HG02759 (cell line): ENCODE results near the gene NPHP4.

Experiments used
- ATAC-seq: cut with Tn5 transposase; IDR thresholded peaks from one replicate; pipeline ENCODE4 v1.9.1; 2021; ENCODE audit warnings: mild to moderate bottlenecking, moderate library complexity; ENCODE audit not compliant: unreplicated experiment

The NPHP4 gene

DNA sequence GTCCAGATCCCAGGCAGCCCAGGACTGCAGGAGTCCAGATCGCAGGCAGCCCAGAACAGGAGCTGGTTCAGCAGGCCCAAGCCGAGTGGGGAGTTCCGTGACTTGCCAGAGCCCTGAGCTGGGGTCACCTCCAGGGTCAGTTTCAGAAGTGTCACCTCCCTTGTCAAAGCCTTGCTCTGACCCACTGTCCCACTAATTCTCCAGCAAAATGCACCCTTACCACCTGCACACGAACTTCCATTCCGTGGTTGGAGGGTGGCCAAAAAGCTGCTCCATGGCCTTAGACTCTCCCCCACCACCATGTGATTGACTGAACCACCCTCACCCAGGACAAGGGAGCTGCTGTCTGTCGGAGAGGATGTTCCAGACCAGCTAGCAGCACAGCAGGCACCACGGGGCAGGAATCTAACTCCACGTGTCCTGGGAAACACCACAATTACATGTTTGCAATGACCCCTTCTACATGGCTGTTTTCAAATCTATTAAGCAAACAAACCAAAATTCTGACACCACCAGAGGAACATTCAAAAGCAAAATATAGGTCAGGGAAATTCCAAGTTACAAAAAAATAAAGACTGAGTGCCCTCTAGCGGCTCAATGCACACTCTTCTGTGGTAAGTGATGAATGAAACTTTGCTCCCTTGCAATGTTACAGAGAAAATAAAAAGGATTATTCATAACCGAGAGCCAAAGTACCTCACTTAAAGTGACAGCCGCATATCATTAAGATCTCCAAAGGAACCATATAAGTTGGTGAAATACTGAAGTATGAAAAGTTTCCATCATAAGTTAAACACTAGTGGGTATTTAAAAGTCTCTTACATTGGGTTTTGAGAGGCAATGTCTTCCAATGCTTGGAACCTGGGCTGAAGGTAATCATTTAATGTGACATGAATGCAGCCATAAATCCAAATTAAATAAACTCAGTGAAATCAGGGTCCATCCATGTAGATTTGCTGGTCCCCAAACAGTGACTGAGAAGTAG lies 76.3 kb downstream of the NPHP4 start:
- ATAC-seq: no peak

DNA sequence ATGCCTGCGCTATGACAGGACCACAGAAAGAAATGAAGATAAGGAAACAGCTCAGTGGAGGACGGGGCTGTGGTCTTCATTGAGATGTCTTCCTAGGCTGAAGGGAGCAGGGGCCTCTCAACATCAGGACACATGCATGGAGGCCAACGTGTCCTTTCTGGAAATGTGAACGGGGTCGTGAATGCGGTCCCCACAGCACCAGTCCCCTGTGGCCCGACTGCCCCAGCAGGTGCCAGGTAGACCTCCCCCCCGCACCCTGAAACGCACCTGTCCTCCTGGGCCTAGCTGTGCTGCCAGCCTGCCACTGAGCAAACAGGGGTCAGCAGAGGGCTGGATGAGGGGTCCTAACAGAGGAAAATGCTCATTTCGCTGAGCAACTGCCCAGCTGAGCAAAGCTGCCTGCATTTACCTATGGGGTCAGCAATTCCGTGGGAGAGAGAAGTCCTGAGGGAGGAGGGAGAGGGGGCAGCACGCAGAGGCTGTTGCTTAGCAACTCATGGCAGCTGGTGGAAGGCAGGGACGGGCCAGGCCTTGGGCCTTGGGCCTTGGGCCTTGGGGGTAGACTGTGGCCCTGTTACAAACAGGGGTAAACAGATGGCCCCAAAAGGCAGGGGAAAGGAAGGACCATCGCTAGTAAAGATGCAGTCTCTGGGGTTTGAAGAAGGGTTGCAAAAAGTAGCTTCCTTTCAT lies 77.4 kb downstream of the NPHP4 start:
- ATAC-seq: no peak

DNA sequence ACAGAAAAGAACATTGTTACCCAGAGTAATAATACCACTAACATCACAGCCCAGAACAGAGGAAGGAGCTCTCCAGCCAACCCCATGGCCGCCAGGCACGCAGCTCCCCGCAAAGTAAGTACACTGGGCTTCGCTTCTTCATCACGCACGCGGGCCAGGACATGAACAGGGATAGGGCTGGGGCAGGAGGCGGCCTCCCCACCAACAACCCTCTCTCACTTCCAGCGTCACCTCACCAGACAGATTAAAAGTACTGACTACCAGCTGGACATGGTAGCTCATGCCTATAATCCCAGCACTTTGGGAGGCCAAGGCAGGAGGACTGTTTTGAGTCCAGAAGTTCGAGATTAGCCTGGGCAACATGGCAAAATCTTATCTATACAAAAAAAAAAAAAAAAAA lies 78.3 kb downstream of the NPHP4 start:
- no peak for ATAC-seq

DNA sequence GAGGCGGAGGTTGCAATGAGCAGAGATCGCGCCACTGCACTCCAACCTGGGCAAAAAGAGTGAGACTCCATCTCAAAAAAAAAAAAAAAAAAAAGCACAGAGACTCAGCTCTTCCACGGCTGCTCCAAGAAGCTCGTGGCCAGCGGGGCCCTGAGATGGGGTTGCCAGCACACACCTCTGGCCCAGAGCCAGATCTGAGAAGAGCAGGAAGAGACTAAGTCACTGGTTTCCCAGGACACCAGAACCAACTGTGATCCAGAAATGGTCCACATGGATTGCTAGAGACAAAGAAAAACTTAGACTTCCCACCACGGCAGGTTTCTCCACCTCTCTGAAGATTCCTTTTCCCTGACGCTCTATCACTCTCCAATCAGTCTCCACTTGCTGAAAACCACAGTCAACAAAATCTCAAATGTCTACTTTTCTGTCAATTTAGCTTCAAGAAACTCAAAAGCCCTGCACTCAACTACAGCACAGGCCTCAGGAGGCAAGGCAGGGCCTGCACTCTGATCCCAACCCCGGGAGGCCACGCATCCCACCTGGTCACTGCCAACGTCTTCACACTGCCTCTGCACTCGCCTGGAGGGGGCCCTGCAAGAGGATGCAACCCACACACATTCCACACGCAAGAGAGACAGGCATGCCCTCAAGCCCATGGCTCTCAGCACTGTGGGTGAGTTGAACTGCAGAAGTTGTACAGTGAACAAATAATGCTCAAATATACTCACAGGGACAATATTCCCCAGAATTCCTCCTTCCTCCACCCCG lies 79.0 kb downstream of the NPHP4 start:
- ATAC-seq: no peak

DNA sequence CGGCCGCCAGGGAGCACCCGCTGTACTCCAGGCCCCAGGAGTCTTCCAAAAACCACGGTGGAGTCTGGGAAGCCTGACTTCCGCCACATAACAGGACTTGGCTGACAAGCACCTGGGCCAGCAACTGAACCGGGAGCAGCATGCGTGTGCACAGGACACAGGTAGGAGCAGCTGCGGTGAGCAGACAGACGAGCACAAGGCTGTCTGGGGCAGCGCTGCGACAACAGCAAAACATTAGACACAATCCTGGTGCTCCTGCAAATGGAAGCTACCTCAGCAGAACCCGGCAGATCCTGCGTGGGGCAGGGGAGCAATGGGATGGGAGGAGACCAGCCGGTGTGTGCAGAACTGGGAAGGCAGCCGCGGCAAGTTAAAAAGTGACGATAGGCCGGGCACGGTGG lies 80.4 kb downstream of the NPHP4 start:
- no peak for ATAC-seq

DNA sequence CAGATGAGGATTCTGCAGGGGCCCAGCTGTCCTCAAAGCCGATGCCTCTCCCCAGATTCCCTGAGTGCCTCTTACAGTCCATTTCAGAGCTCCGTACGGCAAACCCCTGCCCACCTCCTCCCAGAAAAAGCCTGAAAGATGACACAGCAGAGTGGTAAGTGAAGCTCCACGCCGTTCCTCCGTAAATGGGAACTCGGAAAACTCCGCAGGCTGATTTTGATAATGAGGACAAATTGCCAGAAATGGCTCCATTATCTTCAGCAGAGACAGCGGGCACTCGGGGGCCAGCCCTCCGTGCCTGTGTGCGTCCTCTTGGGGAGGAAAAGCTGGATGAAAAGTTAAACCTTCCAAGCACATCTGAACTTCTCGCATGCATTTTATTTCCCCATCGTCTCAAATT lies 81.1 kb downstream of the NPHP4 start:
- no peak for ATAC-seq

DNA sequence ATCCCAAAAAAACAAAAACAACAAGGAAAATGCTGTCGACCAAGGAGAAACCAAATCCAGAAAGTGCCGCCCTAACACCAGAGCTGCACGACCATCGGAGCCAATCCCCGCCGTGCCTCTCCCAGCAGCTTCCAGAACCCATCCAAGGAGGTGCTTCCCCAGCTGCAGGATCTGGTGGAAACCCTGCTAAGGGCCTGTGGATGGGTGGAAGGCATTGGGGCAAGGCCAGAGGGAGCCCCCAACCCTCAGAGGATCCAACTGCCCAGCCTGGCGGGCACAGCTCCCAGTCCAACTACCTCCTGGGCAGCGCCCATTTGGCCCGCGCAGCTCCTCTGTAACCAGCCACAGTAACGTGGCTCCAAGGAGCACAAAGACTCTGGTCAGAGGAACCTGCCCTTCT lies 81.6 kb downstream of the NPHP4 start:
- ATAC-seq: no peak

DNA sequence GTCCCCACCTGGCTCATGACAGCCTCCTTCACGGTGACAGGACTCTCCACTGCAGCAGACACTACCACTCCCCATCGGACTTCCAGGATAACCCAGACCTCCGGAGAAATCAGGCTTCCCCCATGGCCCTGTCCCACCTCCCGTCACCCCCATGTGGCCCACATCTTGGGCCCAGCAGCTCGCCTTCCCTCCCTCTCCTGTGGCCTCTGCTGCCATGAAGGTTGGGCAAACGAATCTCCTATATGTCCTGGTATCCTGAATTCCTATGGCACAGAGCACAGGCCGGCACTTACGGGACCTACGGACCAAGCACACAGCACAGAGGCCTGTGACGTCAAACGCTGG lies 82.0 kb downstream of the NPHP4 start:
- no peak for ATAC-seq

DNA sequence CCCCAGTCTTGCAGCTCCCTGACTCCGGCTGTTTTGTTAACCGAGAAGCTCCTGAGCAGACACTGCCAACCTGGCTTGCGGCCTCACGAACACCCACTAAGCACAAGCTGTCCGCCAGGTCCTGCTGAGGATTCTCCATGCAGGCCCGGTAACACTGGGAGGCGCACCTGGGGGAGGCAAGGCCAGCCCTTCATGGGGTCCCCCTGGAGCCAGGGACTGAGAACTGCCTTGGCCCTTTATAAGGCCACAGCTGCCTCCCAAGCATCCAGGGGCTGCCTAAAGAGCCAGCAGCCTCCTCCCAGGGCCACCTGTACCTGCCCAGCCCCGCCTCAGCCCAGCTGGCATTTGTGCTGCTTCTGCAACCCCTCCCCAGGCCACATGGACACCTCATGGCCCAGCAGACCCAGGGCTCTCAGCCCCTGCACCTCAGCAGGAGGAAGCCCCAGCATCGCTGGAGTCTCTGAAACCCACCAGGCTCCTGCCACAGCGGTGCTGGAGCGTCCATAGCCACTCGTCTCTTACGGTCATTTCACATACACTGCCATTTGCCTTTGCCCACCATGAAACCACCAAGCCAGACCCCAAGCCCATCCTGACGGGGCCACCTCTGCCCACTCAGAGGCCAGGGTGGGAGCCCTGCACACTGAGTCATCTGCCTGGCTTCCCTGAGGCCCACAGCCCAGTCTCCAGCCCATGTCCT lies 82.5 kb downstream of the NPHP4 start:
- no peak for ATAC-seq

DNA sequence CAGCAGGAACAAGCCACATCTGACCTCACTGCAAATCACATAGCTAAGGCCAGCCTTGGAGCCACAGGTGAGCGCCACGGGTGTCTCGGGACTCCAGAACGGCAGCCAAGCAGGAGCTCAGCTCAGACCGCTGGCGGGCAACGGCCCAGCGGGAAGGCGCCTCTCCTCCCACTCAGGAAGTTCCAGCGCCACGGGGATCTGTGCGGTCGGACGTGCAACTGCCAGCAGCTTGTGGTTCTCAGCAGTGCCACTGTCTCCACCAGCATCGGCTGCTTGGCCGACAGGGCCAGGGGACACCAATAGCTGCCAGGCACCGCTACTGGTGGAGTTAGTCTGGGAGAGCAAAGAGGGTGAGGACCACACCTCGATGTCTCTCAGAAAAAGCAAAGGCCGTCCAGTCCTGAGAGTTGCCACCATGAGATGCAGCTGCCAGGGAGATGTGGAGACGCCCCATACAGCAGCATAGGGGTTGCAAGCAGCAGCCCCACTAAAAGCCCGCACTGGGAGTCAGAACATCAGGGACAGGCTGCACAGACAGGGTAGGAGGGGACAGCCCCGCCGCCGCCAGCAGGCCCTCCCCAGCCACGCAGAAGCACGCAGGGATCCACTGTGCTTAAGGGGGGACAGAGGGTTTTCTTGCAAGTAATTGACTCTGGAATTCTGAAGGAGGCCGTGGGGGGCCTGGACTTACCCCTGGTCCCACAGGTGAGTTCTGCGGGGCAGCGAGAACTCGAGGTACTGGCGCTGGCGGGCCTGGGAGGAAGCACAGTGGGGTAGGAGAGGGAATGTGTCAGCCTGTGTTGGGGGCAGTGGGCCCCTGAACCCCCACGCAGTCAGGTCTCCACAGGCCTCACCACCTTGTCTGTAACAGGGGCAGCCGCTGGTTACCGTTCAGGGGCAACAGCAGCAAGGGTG lies 83.5 kb downstream of the NPHP4 start:
- no peak for ATAC-seq

DNA sequence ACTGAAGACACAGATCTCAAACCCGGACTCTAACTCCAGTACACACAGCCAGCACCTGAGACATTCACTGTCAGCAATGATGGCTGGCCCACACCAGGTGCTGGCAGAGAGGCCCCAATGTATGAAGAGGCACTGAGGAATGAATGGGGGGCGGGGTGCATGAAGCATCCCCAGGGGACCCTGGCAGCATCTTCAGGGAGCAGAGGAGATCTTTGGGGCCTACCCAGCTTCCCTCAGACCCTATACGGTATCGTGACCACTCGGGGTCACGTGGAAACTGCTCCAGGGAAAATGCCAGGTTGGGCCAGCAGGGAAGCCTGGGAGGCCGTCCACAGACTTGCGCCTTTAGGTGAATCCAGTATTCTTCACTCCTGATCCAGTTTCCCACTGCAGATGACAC lies 84.3 kb downstream of the NPHP4 start:
- ATAC-seq: no peak

DNA sequence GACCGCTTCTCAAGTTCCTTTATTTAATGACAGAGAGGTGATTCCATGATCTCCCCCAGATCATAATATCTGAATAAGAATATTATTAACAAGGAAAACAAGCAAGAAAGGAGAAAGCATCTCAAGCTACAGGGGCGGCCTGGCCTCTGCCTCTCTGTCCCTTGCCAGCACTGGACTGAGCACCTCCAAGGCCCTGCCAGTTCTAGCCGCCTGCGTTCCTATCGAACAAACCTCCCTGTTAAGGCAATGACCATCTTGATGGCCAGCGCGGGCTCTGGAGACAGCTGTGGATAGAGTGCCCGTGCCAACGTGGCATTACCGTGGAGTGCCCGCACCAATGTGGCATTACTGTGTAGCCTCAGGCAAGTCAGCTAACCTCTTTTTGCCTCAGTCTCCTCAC lies 84.8 kb downstream of the NPHP4 start:
- no peak for ATAC-seq

DNA sequence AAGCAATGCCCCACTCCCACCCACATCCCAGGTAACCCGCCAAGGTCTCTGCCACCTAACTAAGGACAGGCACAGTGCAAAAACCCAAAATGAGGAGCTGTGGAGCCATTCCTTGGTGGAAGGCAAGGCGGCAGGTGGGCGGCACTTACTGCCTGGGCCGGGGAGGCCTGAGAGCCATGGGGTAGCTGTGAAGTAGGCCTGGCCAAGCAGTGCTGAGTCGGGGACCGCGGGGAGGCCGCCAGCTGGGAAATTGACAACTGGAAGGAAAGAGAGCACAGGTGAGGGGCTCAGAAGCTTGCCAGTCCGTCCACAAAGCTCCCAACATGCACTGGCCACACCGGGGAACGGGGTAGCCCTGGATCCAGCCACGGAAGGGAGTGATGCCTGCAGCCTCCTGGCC lies 85.3 kb downstream of the NPHP4 start:
- ATAC-seq: no peak

DNA sequence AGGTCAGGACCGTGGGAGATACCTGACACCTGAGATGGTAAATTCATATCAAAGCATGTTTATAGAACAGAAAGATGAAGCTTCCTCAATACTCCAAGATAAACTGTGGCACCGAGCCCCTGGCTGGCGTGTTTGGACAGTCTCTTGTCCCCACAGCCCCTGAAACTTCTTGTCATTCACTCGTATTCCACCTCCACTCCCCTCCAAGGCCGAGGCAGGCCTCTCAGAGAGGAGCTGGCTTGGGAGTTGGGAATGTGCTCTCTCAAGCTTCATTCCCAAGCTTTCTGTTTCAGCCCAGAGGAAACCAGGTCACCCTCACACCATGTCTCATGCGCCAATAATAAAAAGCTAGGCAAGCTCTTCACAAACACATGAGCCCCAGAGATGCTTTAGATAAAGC lies 86.1 kb downstream of the NPHP4 start:
- no peak for ATAC-seq

DNA sequence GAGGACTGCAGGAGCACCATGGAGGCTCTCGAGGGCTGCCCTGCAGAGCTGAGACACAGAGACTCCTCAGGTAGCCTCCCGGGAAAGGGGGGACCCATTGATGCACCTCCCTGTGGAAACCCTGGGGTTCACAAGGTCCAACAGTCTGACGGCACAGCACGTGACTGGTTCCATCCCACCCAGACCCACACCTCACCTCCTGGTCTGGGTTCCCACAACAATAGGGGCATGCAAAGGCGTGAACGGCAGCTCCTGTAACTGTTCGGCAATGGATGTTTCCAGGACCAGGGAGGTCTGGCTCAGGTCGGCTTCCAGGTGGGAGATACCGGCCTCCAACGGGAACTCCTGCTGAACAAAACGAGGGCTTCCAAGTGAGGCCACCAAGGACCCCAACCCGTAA lies 86.8 kb downstream of the NPHP4 start:
- ATAC-seq: no peak

DNA sequence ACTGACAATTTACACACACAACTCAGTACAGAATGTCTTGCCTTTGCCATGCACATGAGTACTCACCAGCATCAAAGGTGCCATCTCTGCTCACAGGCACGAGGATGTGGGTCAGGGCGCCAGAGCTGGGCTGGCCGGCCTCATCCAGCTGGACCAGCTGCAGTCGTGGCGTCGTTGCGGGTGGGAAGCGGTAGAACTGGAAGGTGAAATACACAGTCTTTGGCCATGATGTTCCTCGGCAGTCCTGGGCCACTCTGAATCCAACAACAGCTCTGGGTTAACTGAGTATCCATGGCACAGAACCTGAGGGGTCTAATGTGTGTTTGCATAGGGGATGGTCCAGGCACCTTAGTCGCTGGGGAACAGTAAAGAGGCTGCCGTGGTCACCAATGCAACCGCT lies 87.7 kb downstream of the NPHP4 start:
- ATAC-seq: no peak

DNA sequence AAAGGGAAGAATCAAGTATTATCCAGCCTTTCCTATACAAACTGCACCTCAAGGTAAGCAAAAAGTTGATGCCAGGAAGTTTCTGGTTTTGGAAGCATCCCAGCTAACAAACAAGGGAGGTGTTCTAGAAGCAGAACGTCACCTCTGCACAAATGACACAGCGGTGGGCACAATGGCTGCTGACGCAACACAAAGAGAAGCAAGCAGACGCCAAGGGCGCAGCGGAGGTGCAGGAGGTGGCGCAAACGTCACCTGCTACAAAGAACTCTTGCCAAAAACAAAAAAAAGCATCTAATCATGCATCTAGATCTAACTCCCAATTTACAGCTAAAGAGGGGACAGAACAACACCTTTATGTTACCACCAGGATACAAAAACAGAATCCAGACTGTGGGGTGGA lies 88.5 kb downstream of the NPHP4 start:
- ATAC-seq: no peak

DNA sequence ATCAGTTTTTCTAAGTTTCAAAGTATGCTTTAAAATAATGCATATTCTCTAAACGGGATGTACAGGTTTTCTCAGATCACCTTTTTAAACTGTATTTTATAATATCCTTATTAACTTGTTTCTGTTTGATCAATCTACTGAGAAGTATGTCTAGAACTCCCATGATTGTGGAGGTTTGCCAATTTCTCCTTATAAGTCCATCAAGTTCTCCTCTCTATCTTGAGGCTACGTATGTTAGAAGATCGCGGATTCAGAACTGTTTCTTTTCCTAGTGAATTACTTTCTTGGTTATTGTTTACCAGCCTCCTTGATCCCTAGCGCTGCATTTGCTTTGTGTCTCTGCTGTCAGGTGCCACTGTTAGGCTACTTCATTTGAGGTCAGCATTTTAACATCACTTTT lies 89.2 kb downstream of the NPHP4 start:
- no peak for ATAC-seq

DNA sequence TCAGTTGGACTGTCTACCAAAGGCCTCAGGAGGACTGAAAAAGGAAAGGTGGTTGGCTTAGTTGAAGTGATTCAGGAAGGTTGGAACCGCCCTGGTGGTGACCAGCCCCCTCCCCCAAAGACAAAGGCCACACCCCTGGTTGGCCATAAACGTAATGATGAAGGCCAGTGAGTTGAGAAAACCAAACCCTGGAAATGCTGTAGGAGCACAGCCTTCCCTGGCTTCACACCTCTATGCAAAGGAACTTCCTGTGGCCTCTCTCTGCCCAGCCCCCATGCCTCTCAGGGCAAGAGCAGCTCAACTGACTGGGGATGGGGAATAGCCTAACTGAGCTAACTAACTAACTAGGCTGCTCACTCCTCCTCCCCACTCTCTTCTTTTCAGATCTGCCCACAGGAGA lies 90.4 kb downstream of the NPHP4 start:
- ATAC-seq: no peak

DNA sequence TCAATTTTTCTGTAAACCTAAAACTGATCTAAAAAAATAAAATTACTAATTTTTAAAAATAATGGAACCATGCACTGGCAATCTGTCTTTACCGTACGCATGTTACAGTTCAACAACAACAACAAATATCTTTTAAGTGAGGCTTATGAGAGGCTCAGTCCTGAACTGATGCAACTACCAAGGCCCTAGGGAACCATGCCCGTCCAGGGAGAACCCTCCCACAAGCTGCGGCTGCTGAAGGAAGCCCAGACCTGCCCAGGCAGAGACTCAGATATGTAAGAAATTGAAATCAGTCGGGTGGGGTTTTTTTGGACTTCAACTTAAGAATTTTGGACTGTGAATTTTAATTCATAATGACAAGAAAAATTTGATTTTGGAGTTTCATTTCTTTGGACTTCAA lies 91.1 kb downstream of the NPHP4 start:
- no peak for ATAC-seq
